GM23338 (cell line): ENCODE results near the gene ANO6. TPM values are rescaled to one million over a fixed set of nuclear protein-coding genes. Genes with fewer than 3 reads are reported as not detected.

Experiments used
- ATAC-seq: fragments of 200-7000 bp; cut with Tn5 transposase; 3 replicates; pipeline ENCODE4 v1.9.1; 2020
- DNase-seq: peaks from one replicate; pipeline ENCODE4 v3.0.0-alpha.2; 2015; ENCODE audit warnings: low spot score
- H2AFZ ChIP-seq: fragments of 200-600 bp; sonication (generic); 2 replicates; pipeline ENCODE4 v1.8.0; 2016; ENCODE audit warnings: antibody characterized with exemption, mild to moderate bottlenecking, moderate library complexity
- H3F3A ChIP-seq: fragments of 200-600 bp; sonication (generic); replicated peaks from 2 replicates; pipeline ENCODE4 v1.8.0; 2017; ENCODE audit warnings: antibody characterized with exemption, mixed run types, low read depth
- H3K27ac ChIP-seq: fragments of 200-600 bp; sonication (generic); 2 replicates; pipeline ENCODE4 v1.6.1; 2016; ENCODE audit warnings: low read depth
- H3K27me3 ChIP-seq: fragments of 200-600 bp; sonication (generic); 2 replicates; pipeline ENCODE4 v1.8.0; 2016; ENCODE audit warnings: mild to moderate bottlenecking, mixed run types, moderate library complexity; ENCODE audit not compliant: insufficient read depth
- H3K36me3 ChIP-seq: fragments of 200-600 bp; sonication (generic); 2 replicates; pipeline ENCODE4 v1.8.0; 2016; ENCODE audit warnings: mild to moderate bottlenecking; ENCODE audit not compliant: insufficient read depth
- H3K4me1 ChIP-seq: fragments of 200-600 bp; sonication (generic); 2 replicates; pipeline ENCODE4 v1.8.0; 2016; ENCODE audit warnings: mild to moderate bottlenecking, moderate library complexity; ENCODE audit not compliant: insufficient read depth
- H3K4me2 ChIP-seq: fragments of 200-600 bp; sonication (generic); 2 replicates; pipeline ENCODE4 v1.7.1; 2017; ENCODE audit warnings: mixed run types
- H3K4me3 ChIP-seq: fragments of 200-600 bp; sonication (generic); 2 replicates; pipeline ENCODE4 v1.6.1; 2016; ENCODE audit warnings: mixed run types
- H3K79me2 ChIP-seq: fragments of 200-600 bp; sonication (generic); replicated peaks from 2 replicates; pipeline ENCODE4 v1.8.0; 2017; ENCODE audit warnings: mild to moderate bottlenecking; ENCODE audit not compliant: insufficient read depth
- H3K9me2 ChIP-seq: fragments of 200-600 bp; sonication (generic); 2 replicates; pipeline ENCODE4 v1.8.0; 2017; ENCODE audit not compliant: insufficient read depth
- H4K20me1 ChIP-seq: fragments of 200-600 bp; sonication (generic); replicated peaks from 2 replicates; pipeline ENCODE4 v1.8.0; 2017; ENCODE audit warnings: mild to moderate bottlenecking; ENCODE audit not compliant: insufficient read depth
- H3K27ac Mint-ChIP-seq: 2 replicates; pipeline ENCODE4 v1.8.0; 2020; ENCODE audit warnings: inconsistent platforms, mild to moderate bottlenecking, moderate library complexity, mixed read lengths
- H3K27me3 Mint-ChIP-seq: 3 replicates; pipeline ENCODE4 v1.8.0; 2022; ENCODE audit warnings: low read depth, mild to moderate bottlenecking, moderate library complexity, mixed read lengths, inconsistent platforms; ENCODE audit not compliant: insufficient read depth, poor library complexity
- H3K36me3 Mint-ChIP-seq: 3 replicates; pipeline ENCODE4 v1.8.0; 2021; ENCODE audit warnings: low read depth, mild to moderate bottlenecking, inconsistent platforms, moderate library complexity, mixed read lengths
- H3K4me1 Mint-ChIP-seq: 3 replicates; pipeline ENCODE4 v1.8.0; 2020; ENCODE audit warnings: mild to moderate bottlenecking, inconsistent platforms, mixed read lengths
- H3K4me3 Mint-ChIP-seq: 3 replicates; pipeline ENCODE4 v1.8.0; 2021; ENCODE audit warnings: moderate library complexity, mild to moderate bottlenecking, inconsistent platforms, mixed read lengths
- H3K9me3 Mint-ChIP-seq: 3 replicates; pipeline ENCODE4 v1.8.0; 2020; ENCODE audit warnings: moderate library complexity, mild to moderate bottlenecking, inconsistent platforms, mixed read lengths
- CREB1 ChIP-seq: fragments of 250-450 bp; sonication (Bioruptor Pico); IDR thresholded peaks from 2 replicates; pipeline ENCODE4 v1.5.0; 2020; ENCODE audit warnings: low read depth, mild to moderate bottlenecking, moderate library complexity
- JUNB ChIP-seq: IDR thresholded peaks from one replicate; pipeline ENCODE4 v1.6.1; 2016; ENCODE audit warnings: antibody characterized with exemption; ENCODE audit not compliant: unreplicated experiment
- NANOG ChIP-seq: IDR thresholded peaks from 2 replicates; pipeline ENCODE4 v1.6.1; 2016; ENCODE audit warnings: antibody characterized with exemption, borderline replicate concordance
- REST ChIP-seq: IDR thresholded peaks from one replicate; pipeline ENCODE4 v1.6.1; 2018; ENCODE audit warnings: antibody characterized with exemption; ENCODE audit not compliant: unreplicated experiment
- STAT1 ChIP-seq: IDR thresholded peaks from one replicate; pipeline ENCODE4 v1.6.1; 2016; ENCODE audit warnings: antibody characterized with exemption; ENCODE audit not compliant: unreplicated experiment
- ZNF114 ChIP-seq: fragments of 250-450 bp; sonication (Bioruptor Pico); IDR thresholded peaks from 2 replicates; pipeline ENCODE4 v1.5.0; 2020; ENCODE audit warnings: mild to moderate bottlenecking, moderate library complexity
- ZNF331 ChIP-seq: fragments of 250-450 bp; sonication (Bioruptor Pico); IDR thresholded peaks from 2 replicates; pipeline ENCODE4 v1.5.0; 2020; ENCODE audit warnings: low read depth, mild to moderate bottlenecking, moderate library complexity
- ZNF462 ChIP-seq: fragments of 250-450 bp; sonication (Bioruptor Pico); IDR thresholded peaks from 2 replicates; pipeline ENCODE4 v1.5.0; 2020; ENCODE audit warnings: mild to moderate bottlenecking, moderate library complexity
- polyA plus RNA-seq: library from polyadenylated mRNA; unstranded; fragments of >200 nt; fragmentation: Nextera tagmentation; extraction: Ambion mirVana; gene quantifications from 2 replicates; pipeline ENCODE4 v1.2.1, GENCODE V29; 2016
- total RNA-seq: library from RNA; depleted of rRNA; stranded (reverse); fragments of >200 nt; shearing (Covaris generic); gene quantifications from 2 replicates; pipeline ENCODE4 v1.2.3, GENCODE V29; 2014
- TF ChIP-seq, protein P1 (sequence below), 2 experiments: fragments of 200-600 bp in 1 of 2; sonication (generic) in 1 of 2; conservative IDR thresholded peaks; 2 replicates each; pipeline versions ENCODE4 v1.5.1 to v1.6.1; 2016 to 2017; ENCODE audit warnings: antibody characterized with exemption in 2 of 2, low read depth in 2 of 2, mild to moderate bottlenecking in 2 of 2, moderate library complexity in 1 of 2

Gene ANO6
- total and polyA plus RNA-seq, 2 experiments from 2014 or later: 21.1 to 48.9 TPM

DNA sequence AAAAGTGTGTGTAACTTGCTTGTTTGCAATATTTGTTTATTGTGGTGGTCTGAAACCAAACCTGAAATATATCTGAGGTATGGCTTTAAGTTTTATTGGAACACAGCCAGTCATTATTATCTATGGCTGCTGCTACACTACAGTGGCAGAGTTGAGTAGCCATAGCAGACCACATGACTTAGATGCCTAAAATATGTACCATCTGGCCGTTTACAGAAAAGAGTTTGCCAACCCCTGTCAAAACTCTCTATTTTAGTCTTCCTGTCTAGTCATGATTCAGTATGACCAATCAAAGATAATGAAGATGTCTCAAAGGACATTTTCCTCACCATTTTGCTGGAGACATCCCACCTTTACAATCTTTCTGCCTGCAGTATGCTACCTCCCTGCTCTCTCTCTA, 242.3 kb downstream of the ANO6 start:
- peaks cover 3% of the 10 kb centered on the region for H3K27me3 Mint-ChIP-seq
- no peak overlapping the region for H3K4me3 Mint-ChIP-seq
- TF ChIP-seq REST: no peak
- TF ChIP-seq JUNB: no peak
- Histone ChIP-seq H3K36me3 (no peaks in the 10 kb centered on the region), H3F3A (no peaks in the 10 kb centered on the region), H4K20me1 (no peaks in the 10 kb centered on the region), H2AFZ (no peak overlapping the region), H3K4me2 (no peak overlapping the region), H3K4me1 (no peaks in the 10 kb centered on the region), H3K9me2 (peaks cover 2% of the 10 kb centered on the region; the same call in 1 of the 2 replicates), H3K4me3 (no peak overlapping the region), H3K79me2 (no peaks in the 10 kb centered on the region), H3K27me3 (no peaks in the 10 kb centered on the region), H3K27ac (no peak overlapping the region)
- H3K4me1 Mint-ChIP-seq: peaks cover 4% of the 10 kb centered on the region; the same call in 1 of the 3 replicates
- DNase-seq (no peak), ATAC-seq (no peak)
- no peaks in the 10 kb centered on the region for H3K36me3 Mint-ChIP-seq
- no peaks in the 10 kb centered on the region for H3K9me3 Mint-ChIP-seq
- no peak overlapping the region for H3K27ac Mint-ChIP-seq

GRCh38 chr12:45458854-45459807, 243.2 kb downstream of the ANO6 start:
- no peak for DNase-seq
- Mint-ChIP-seq H3K9me3 (no peaks in the 10 kb centered on the region), H3K27ac (no peak overlapping the region), H3K4me3 (no peak overlapping the region), H3K27me3 (peaks cover 5% of the 10 kb centered on the region), H3K36me3 (no peaks in the 10 kb centered on the region), H3K4me1 (peaks cover 6% of the 10 kb centered on the region)
- Histone ChIP-seq H3K27me3 (no peaks in the 10 kb centered on the region), H3K79me2 (no peaks in the 10 kb centered on the region), H3K4me3 (no peak overlapping the region), H4K20me1 (no peaks in the 10 kb centered on the region), H3K4me1 (no peaks in the 10 kb centered on the region), H2AFZ (no peak overlapping the region), H3K36me3 (no peaks in the 10 kb centered on the region), H3F3A (no peaks in the 10 kb centered on the region), H3K4me2 (no peak overlapping the region), H3K27ac (no peak overlapping the region), H3K9me2 (peaks cover 3% of the 10 kb centered on the region; the same call in 1 of the 2 replicates)
- ATAC-seq: no peak
- TF ChIP-seq ZNF114 (CRISPR knock-in tag) (no peak), ZNF462 (CRISPR knock-in tag) (no peak), ZNF331 (CRISPR knock-in tag) (no peak), CREB1 (CRISPR knock-in tag) (no peak), NANOG (no peak), STAT1 (no peak)
- TF ChIP-seq, protein P1, sequence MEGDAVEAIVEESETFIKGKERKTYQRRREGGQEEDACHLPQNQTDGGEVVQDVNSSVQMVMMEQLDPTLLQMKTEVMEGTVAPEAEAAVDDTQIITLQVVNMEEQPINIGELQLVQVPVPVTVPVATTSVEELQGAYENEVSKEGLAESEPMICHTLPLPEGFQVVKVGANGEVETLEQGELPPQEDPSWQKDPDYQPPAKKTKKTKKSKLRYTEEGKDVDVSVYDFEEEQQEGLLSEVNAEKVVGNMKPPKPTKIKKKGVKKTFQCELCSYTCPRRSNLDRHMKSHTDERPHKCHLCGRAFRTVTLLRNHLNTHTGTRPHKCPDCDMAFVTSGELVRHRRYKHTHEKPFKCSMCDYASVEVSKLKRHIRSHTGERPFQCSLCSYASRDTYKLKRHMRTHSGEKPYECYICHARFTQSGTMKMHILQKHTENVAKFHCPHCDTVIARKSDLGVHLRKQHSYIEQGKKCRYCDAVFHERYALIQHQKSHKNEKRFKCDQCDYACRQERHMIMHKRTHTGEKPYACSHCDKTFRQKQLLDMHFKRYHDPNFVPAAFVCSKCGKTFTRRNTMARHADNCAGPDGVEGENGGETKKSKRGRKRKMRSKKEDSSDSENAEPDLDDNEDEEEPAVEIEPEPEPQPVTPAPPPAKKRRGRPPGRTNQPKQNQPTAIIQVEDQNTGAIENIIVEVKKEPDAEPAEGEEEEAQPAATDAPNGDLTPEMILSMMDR (conservative IDR thresholded peaks at IDR 0.05; ENCODE audit: low read depth in 2 of 2): no peak
